HepG2 (cell line): ENCODE measurements around the gene S100A8. TPM values are rescaled to one million over a fixed set of nuclear protein-coding genes. Genes with fewer than 3 reads are reported as not detected.

Source experiments
- ATAC-seq: fragments of 200-7000 bp; cut with Tn5 transposase; 3 replicates; pipeline ENCODE4 v1.9.1; 2020; ENCODE audit warnings: mild to moderate bottlenecking, moderate library complexity
- BruUV-seq: library from RNA; stranded (reverse); fragments of 400-500 nt; replicated peaks from 2 replicates; lab custom pipeline; 2021; lab: Mats Ljungman, UMichigan
- CTCF ChIA-PET: fragments of 300-600 bp; formaldehyde crosslinking; extraction: SDS; loops from one replicate; lab custom pipeline; 2021; ENCODE audit warnings: low total read pairs, inconsistent platforms, low intra/inter-chr PET ratio; lab: Yijun Ruan, JAX
- POLR2A ChIA-PET: fragments of 350-600 bp; sonication (Branson Sonifier 250); formaldehyde crosslinking; loops from one replicate; lab custom pipeline; 2020; ENCODE audit warnings: antibody characterized with exemption, inconsistent platforms; lab: Yijun Ruan, JAX
- DNase-seq: peaks from one replicate; pipeline ENCODE4 v3.0.0-alpha.2; 2015; ENCODE audit warnings: low spot score
- FAIRE-seq: peaks from 3 replicates; lab custom pipeline; 2011; peaks lifted over from hg19 to GRCh38; lab: Jason Lieb, UNC
- H2AFZ ChIP-seq: one replicate; pipeline ENCODE4 v1.6.1; 2011; ENCODE audit warnings: low read length, inconsistent platforms
- H3K27ac ChIP-seq: fragments of 300-600 bp; 3 replicates; pipeline ENCODE4 v1.8.0; 2011; ENCODE audit warnings: mixed run types, mild to moderate bottlenecking, mixed read lengths, low read length, inconsistent platforms; ENCODE audit not compliant: insufficient read depth; ENCODE audit errors: extremely low read length
- H3K27me3 ChIP-seq, 2 experiments: fragments of 200-600 bp in 1 of 2; 2 replicates in 1 of 2; 3 replicates in 1 of 2; pipeline versions ENCODE4 v1.6.0 to v1.8.0; 2011; ENCODE audit warnings: low read length in 2 of 2, mild to moderate bottlenecking in 2 of 2, moderate library complexity in 2 of 2, inconsistent platforms in 1 of 2; ENCODE audit not compliant: insufficient read depth in 2 of 2, control insufficient read depth in 1 of 2
- H3K36me3 ChIP-seq, 2 experiments: fragments of 200-600 bp in 1 of 2; replicated peaks in 1 of 2; 2 replicates in 1 of 2; 3 replicates in 1 of 2; pipeline versions ENCODE4 v1.5.1 to v1.8.0; 2011; ENCODE audit warnings: low read length in 2 of 2, inconsistent platforms in 1 of 2; ENCODE audit not compliant: insufficient read depth in 2 of 2, control insufficient read depth in 1 of 2
- H3K4me1 ChIP-seq: 2 replicates; pipeline ENCODE4 v1.5.1; 2012; ENCODE audit warnings: low read length, inconsistent platforms; ENCODE audit not compliant: insufficient read depth
- H3K4me2 ChIP-seq: 2 replicates; pipeline ENCODE4 v1.6.0; 2011; ENCODE audit warnings: low read depth, low read length, inconsistent platforms
- H3K4me3 ChIP-seq, 3 experiments: fragments of 200-600 bp in 1 of 3; sonication (generic), shearing (Covaris generic) in 1 of 3; replicated peaks in 1 of 3; 2 replicates each; pipeline ENCODE4 v1.5.1; 2011 to 2016; ENCODE audit warnings: low read length in 3 of 3, inconsistent platforms in 2 of 3, low read depth in 2 of 3, mild to moderate bottlenecking in 2 of 3, control low read depth in 1 of 3, mixed read lengths in 1 of 3; ENCODE audit not compliant: insufficient read depth in 1 of 3
- H3K79me2 ChIP-seq: one replicate; pipeline ENCODE4 v1.6.1; 2011; ENCODE audit warnings: low read length, inconsistent platforms; ENCODE audit not compliant: insufficient read depth
- H3K9ac ChIP-seq: 2 replicates; pipeline ENCODE4 v1.6.0; 2011; ENCODE audit warnings: mild to moderate bottlenecking, low read depth, low read length, inconsistent platforms; ENCODE audit not compliant: insufficient read depth
- H3K9me3 ChIP-seq: 2 replicates; pipeline ENCODE4 v1.5.1; 2012; ENCODE audit warnings: mild to moderate bottlenecking, low read length
- H4K20me1 ChIP-seq: 2 replicates; pipeline ENCODE4 v1.6.0; 2011; ENCODE audit warnings: inconsistent platforms, mild to moderate bottlenecking, low read length, moderate library complexity; ENCODE audit not compliant: insufficient read depth
- GMEB2 ChIP-seq: IDR thresholded peaks from 2 replicates; pipeline ENCODE4 v1.6.1; 2016; ENCODE audit warnings: missing biosample characterization, missing genetic modification reagents, low read depth
- HES4 ChIP-seq: sonication (generic); formaldehyde crosslinking; IDR thresholded peaks from 2 replicates; pipeline ENCODE4 v1.9.0; 2021; ENCODE audit warnings: mild to moderate bottlenecking, missing genetic modification reagents, borderline replicate concordance
- HMG20A ChIP-seq: IDR thresholded peaks from 2 replicates; pipeline ENCODE4 v1.6.1; 2016; ENCODE audit warnings: borderline replicate concordance
- HNF4A ChIP-seq: sonication (generic); formaldehyde crosslinking; IDR thresholded peaks from 2 replicates; pipeline ENCODE4 v1.4.0; 2020; ENCODE audit warnings: missing genetic modification reagents
- MAFG ChIP-seq: sonication (generic); formaldehyde crosslinking; IDR thresholded peaks from 2 replicates; pipeline ENCODE4 v1.5.1; 2020; ENCODE audit warnings: mild to moderate bottlenecking, missing genetic modification reagents
- MTF2 ChIP-seq: sonication (generic); formaldehyde crosslinking; IDR thresholded peaks from 2 replicates; pipeline ENCODE4 v1.5.0; 2020; ENCODE audit warnings: missing genetic modification reagents, borderline replicate concordance
- NCOR1 ChIP-seq: fragments of 200-600 bp; sonication (generic); IDR thresholded peaks from 2 replicates; pipeline ENCODE4 v1.7.0; 2017; ENCODE audit warnings: antibody characterized with exemption, low read length, borderline replicate concordance
- PLRG1 ChIP-seq: fragments of 450-650 bp; conservative IDR thresholded peaks from 2 replicates; pipeline ENCODE4 v1.6.1; 2016
- SIN3A ChIP-seq: IDR thresholded peaks from 2 replicates; pipeline ENCODE4 v1.6.1; 2011; ENCODE audit warnings: low read depth, mild to moderate bottlenecking, control low read depth, low read length, borderline replicate concordance
- SMC3 ChIP-seq: IDR thresholded peaks from 2 replicates; pipeline ENCODE4 v1.6.1; 2011; ENCODE audit warnings: low read length, improper control_type of control experiment
- SOX13 ChIP-seq, 3 experiments: fragments of 450-650 bp in 1 of 3; sonication (generic) in 1 of 3; formaldehyde crosslinking in 1 of 3; IDR thresholded peaks in 2 of 3; conservative IDR thresholded peaks in 1 of 3; 2 replicates each; pipeline versions ENCODE4 v1.5.0 to v1.6.1; 2016 to 2020; ENCODE audit warnings: antibody characterized with exemption in 1 of 3, mild to moderate bottlenecking in 1 of 3, missing compliant biosample characterization in 1 of 3, missing genetic modification reagents in 1 of 3, moderate library complexity in 1 of 3
- SP140L ChIP-seq: sonication (generic); formaldehyde crosslinking; IDR thresholded peaks from 2 replicates; pipeline ENCODE4 v1.4.0; 2020; ENCODE audit warnings: missing genetic modification reagents, borderline replicate concordance
- SSRP1 ChIP-seq: IDR thresholded peaks from 2 replicates; pipeline ENCODE4 v1.6.1; 2016; ENCODE audit warnings: control low read depth
- TARDBP ChIP-seq: sonication (generic); formaldehyde crosslinking; IDR thresholded peaks from 2 replicates; pipeline ENCODE4 v1.8.0; 2022; ENCODE audit warnings: mild to moderate bottlenecking, missing genetic modification reagents
- ZBTB42 ChIP-seq: sonication (generic); formaldehyde crosslinking; IDR thresholded peaks from 2 replicates; pipeline ENCODE4 v1.5.0; 2020; ENCODE audit warnings: mild to moderate bottlenecking, missing genetic modification reagents
- ZC3H4 ChIP-seq: sonication (generic); formaldehyde crosslinking; IDR thresholded peaks from 2 replicates; pipeline ENCODE4 v1.4.0; 2020; ENCODE audit warnings: missing genetic modification reagents, borderline replicate concordance
- ZFY ChIP-seq: sonication (generic); formaldehyde crosslinking; IDR thresholded peaks from 2 replicates; pipeline ENCODE4 v1.4.0; 2020; ENCODE audit warnings: missing genetic modification reagents
- ZNF720 ChIP-seq: sonication (generic); formaldehyde crosslinking; IDR thresholded peaks from 2 replicates; pipeline ENCODE4 v1.4.0; 2020; ENCODE audit warnings: missing genetic modification reagents
- ZSCAN25 ChIP-seq: sonication (generic); formaldehyde crosslinking; IDR thresholded peaks from 2 replicates; pipeline ENCODE4 v1.8.0; 2022; ENCODE audit warnings: mild to moderate bottlenecking, missing genetic modification reagents
- WGBS: methylation state at CpG from one replicate; pipeline ENCODE4 v1.1.6; 2017; ENCODE audit warnings: low lambda C conversion rate; 5-methylcytosine and 5-hydroxymethylcytosine counted together
- in situ Hi-C: cut with HindIII; loops from 2 replicates; pipeline ENCODE4 v1.10.0; 2017; ENCODE audit warnings: low pct_unique_long_range_greater_than_20kb; ENCODE audit not compliant: extremely low pct_ligation_motif_present
- intact Hi-C: fragments of 100-400 bp; cut with micrococcal nuclease; formaldehyde crosslinking; loops from one replicate; pipeline ENCODE4 v1.10.0; 2022; ENCODE audit not compliant: unreplicated experiment
- polyA plus RNA-seq, 8 experiments: library from polyadenylated mRNA; depleted of rRNA in 3 of 8; stranded (reverse) in 7 of 8; unstranded in 1 of 8; fragments of >200 nt; fragmentation: Illumina TruSeq in 4 of 8; extraction: Trizol in 4 of 8; gene quantifications; 2 replicates each; pipeline versions ENCODE4 v1.2.1 to v1.2.3, GENCODE V29; 2011 to 2016; ENCODE audit warnings: low read depth in 4 of 8, missing spikeins in 1 of 8, mixed read lengths in 1 of 8; ENCODE audit not compliant: insufficient read depth in 1 of 8
- total RNA-seq, 5 experiments: library from RNA; depleted of rRNA; stranded (reverse); fragments of >200 nt; fragmentation: Illumina TruSeq; extraction: Trizol; gene quantifications; 2 replicates each; pipeline ENCODE4 v1.2.3, GENCODE V29; 2016; ENCODE audit warnings: low read depth in 1 of 5

Gene S100A8
- total and polyA plus RNA-seq, 2 of the 13 experiments (the other 11 are each of a cell fraction or from before 2014, with no cell fraction given), result not detected

GRCh38 chr1:153343040-153343681, 47.7 kb downstream of the S100A8 start:
- Histone ChIP-seq H3K79me2 (no peaks in the 10 kb centered on the region), H3K36me3 (no peaks in the 10 kb centered on the region), H3K27ac (no peak overlapping the region), H3K4me3 (no peak overlapping the region), H2AFZ (no peak overlapping the region), H3K9me3 (no peaks in the 10 kb centered on the region), H3K4me2 (no peak overlapping the region), H3K27me3 (peaks cover 2 to 4% of the 10 kb centered on the region in 2 experiments; a peak in 2 of 5 replicates), H3K4me1 (no peaks in the 10 kb centered on the region), H4K20me1 (no peaks in the 10 kb centered on the region), H3K9ac (no peak overlapping the region)
- DNase-seq (no peak), FAIRE-seq (no peak), ATAC-seq (no peak)
- TF ChIP-seq HES4 (CRISPR knock-in tag) (no peak), GMEB2 (CRISPR knock-in tag) (no peak), ZBTB42 (no peak), SSRP1 (CRISPR knock-in tag) (no peak), ZNF720 (CRISPR knock-in tag) (no peak), SIN3A (no peak), NCOR1 (no peak), HMG20A (no peak), SMC3 (no peak), PLRG1 (no peak), SOX13 (IDR thresholded peaks at IDR 0.05) (no peak), SOX13 (CRISPR knock-in tag; conservative IDR thresholded peaks at IDR 0.05 in 1 of 2, IDR thresholded peaks at IDR 0.05 in 1 of 2) (no peak), MAFG (CRISPR knock-in tag) (no peak), ZSCAN25 (CRISPR knock-in tag) (no peak), HNF4A (CRISPR knock-in tag) (no peak), MTF2 (CRISPR knock-in tag) (no peak), SP140L (no peak), TARDBP (CRISPR knock-in tag) (no peak), ZFY (CRISPR knock-in tag) (no peak), ZC3H4 (CRISPR knock-in tag) (no peak)
- POLR2A ChIA-PET, result no interaction called here
- CTCF ChIA-PET, result no interaction called here
- intact Hi-C loops (no loop called here), in situ Hi-C loops (no loop called here)
- 3% methylated on average over 5 of the region's 5 CpGs for WGBS
- BruUV-seq, result no TSS peak
